Activated T-helper 17 cell treated with anti-CD3 and anti-CD28 coated beads, Interleukin-2, amount 50 U/mL, for 72 hours (primary cell): ENCODE measurements around the gene RARB. TPM values are rescaled to one million over a fixed set of nuclear protein-coding genes. Genes with fewer than 3 reads are reported as not detected.
A peak's percentile ranks its signal among the peaks of the same experiment; 100 is the strongest.

ENCODE experiments used
- ATAC-seq: fragments of 150-1000 bp; cut with Tn5 transposase; replicated peaks from 2 replicates; pipeline ENCODE4 v1.10.0; 2021; ENCODE audit warnings: mild to moderate bottlenecking, moderate library complexity
- H3K27ac Mint-ChIP-seq: one replicate; pipeline ENCODE4 v1.8.0; 2022; ENCODE audit warnings: mixed read lengths
- H3K27me3 Mint-ChIP-seq: one replicate; pipeline ENCODE4 v1.8.0; 2022; ENCODE audit warnings: mixed read lengths
- H3K36me3 Mint-ChIP-seq: one replicate; pipeline ENCODE4 v1.8.0; 2022; ENCODE audit warnings: low read depth, mild to moderate bottlenecking, mixed read lengths
- H3K4me1 Mint-ChIP-seq: one replicate; pipeline ENCODE4 v1.8.0; 2022; ENCODE audit warnings: mixed read lengths
- H3K4me3 Mint-ChIP-seq: one replicate; pipeline ENCODE4 v1.8.0; 2022; ENCODE audit warnings: mild to moderate bottlenecking, mixed read lengths
- H3K9me3 Mint-ChIP-seq: one replicate; pipeline ENCODE4 v1.8.0; 2022; ENCODE audit warnings: mixed read lengths
- total RNA-seq, 2 donors: library from RNA; stranded (reverse); gene quantifications; one replicate each; pipeline ENCODE4 v1.2.3, GENCODE V29; 2022

RARB gene
- total RNA-seq, 2 donors from 2014 or later: not detected

- peaks cover 90% of the 10 kb centered on the region for H3K36me3 Mint-ChIP-seq
- no peaks in the 10 kb centered on the region for H3K27me3 Mint-ChIP-seq
- no peak overlapping the region for H3K4me3 Mint-ChIP-seq
- H3K27ac Mint-ChIP-seq: peak overlapping the region; percentile 58
- H3K4me1 Mint-ChIP-seq: peaks cover 13% of the 10 kb centered on the region
- H3K9me3 Mint-ChIP-seq: no peaks in the 10 kb centered on the region
- ATAC-seq: no peak
Observed at GRCh38 chr3:25620493-25620892, 192.4 kb downstream of the RARB start.

GRCh38 chr3:25621087-25621486, 193.0 kb downstream of the RARB start:
- peaks cover 94% of the 10 kb centered on the region for H3K36me3 Mint-ChIP-seq
- peaks cover 17% of the 10 kb centered on the region for H3K4me1 Mint-ChIP-seq
- no peaks in the 10 kb centered on the region for H3K9me3 Mint-ChIP-seq
- H3K27me3 Mint-ChIP-seq: no peaks in the 10 kb centered on the region
- peak; percentile 63 for ATAC-seq
- H3K4me3 Mint-ChIP-seq: no peak overlapping the region
- peak overlapping the region; percentile 58 for H3K27ac Mint-ChIP-seq

- H3K4me1 Mint-ChIP-seq: peaks cover 4% of the 10 kb centered on the region
- H3K9me3 Mint-ChIP-seq: no peaks in the 10 kb centered on the region
- no peak overlapping the region for H3K4me3 Mint-ChIP-seq
- no peaks in the 10 kb centered on the region for H3K27me3 Mint-ChIP-seq
- H3K36me3 Mint-ChIP-seq: peaks cover 93% of the 10 kb centered on the region
- no peak for ATAC-seq
- no peak overlapping the region for H3K27ac Mint-ChIP-seq
Observed at GRCh38 chr3:25631989-25632388, 203.9 kb downstream of the RARB start.

- Mint-ChIP-seq H3K27ac (peak overlapping the region; percentile 16), H3K4me3 (no peak overlapping the region), H3K36me3 (peaks cover 93% of the 10 kb centered on the region), H3K4me1 (peaks cover 4% of the 10 kb centered on the region), H3K27me3 (no peaks in the 10 kb centered on the region), H3K9me3 (no peaks in the 10 kb centered on the region)
- no peak for ATAC-seq
Observed at GRCh38 chr3:25633919-25634318, 205.9 kb downstream of the RARB start.

GRCh38 chr3:25635038-25635437, 207.0 kb downstream of the RARB start:
- no peak overlapping the region for H3K4me3 Mint-ChIP-seq
- H3K9me3 Mint-ChIP-seq: no peaks in the 10 kb centered on the region
- no peak for ATAC-seq

More at GRCh38 chr3:25635038-25635437, 207.0 kb downstream of the RARB start:
- Mint-ChIP-seq H3K27ac (peak overlapping the region; percentile 9), H3K4me1 (peaks cover 4% of the 10 kb centered on the region), H3K27me3 (no peaks in the 10 kb centered on the region), H3K36me3 (peaks cover 92% of the 10 kb centered on the region)

Other genes with a start within 250 kb of the RARB start
- 10 to 100 TPM; 71.2 to 85.9 TPM for gene TOP2B, start 236.6 kb downstream of the RARB start, total RNA-seq